HepG2 (cell line): ENCODE data around the gene TP73. TPM values are rescaled to one million over a fixed set of nuclear protein-coding genes. Genes with fewer than 3 reads are reported as not detected.

Experiments
- ATAC-seq: fragments of 200-7000 bp; cut with Tn5 transposase; 3 replicates; pipeline ENCODE4 v1.9.1; 2020; ENCODE audit warnings: mild to moderate bottlenecking, moderate library complexity
- BruUV-seq: library from RNA; stranded (reverse); fragments of 400-500 nt; replicated peaks from 2 replicates; lab custom pipeline; 2021; lab: Mats Ljungman, UMichigan
- CTCF ChIA-PET: fragments of 300-600 bp; formaldehyde crosslinking; extraction: SDS; loops from one replicate; lab custom pipeline; 2021; ENCODE audit warnings: low total read pairs, inconsistent platforms, low intra/inter-chr PET ratio; lab: Yijun Ruan, JAX
- POLR2A ChIA-PET: fragments of 350-600 bp; sonication (Branson Sonifier 250); formaldehyde crosslinking; loops from one replicate; lab custom pipeline; 2020; ENCODE audit warnings: antibody characterized with exemption, inconsistent platforms; lab: Yijun Ruan, JAX
- DNase-seq: peaks from one replicate; pipeline ENCODE4 v3.0.0-alpha.2; 2015; ENCODE audit warnings: low spot score
- FAIRE-seq: peaks from 3 replicates; lab custom pipeline; 2011; peaks lifted over from hg19 to GRCh38; lab: Jason Lieb, UNC
- H2AFZ ChIP-seq: one replicate; pipeline ENCODE4 v1.6.1; 2011; ENCODE audit warnings: low read length, inconsistent platforms
- H3K27ac ChIP-seq: fragments of 300-600 bp; 3 replicates; pipeline ENCODE4 v1.8.0; 2011; ENCODE audit warnings: mixed run types, mild to moderate bottlenecking, mixed read lengths, low read length, inconsistent platforms; ENCODE audit not compliant: insufficient read depth; ENCODE audit errors: extremely low read length
- H3K27me3 ChIP-seq, 2 experiments: fragments of 200-600 bp in 1 of 2; 2 replicates in 1 of 2; 3 replicates in 1 of 2; pipeline versions ENCODE4 v1.6.0 to v1.8.0; 2011; ENCODE audit warnings: low read length in 2 of 2, mild to moderate bottlenecking in 2 of 2, moderate library complexity in 2 of 2, inconsistent platforms in 1 of 2; ENCODE audit not compliant: insufficient read depth in 2 of 2, control insufficient read depth in 1 of 2
- H3K36me3 ChIP-seq, 2 experiments: fragments of 200-600 bp in 1 of 2; replicated peaks in 1 of 2; 2 replicates in 1 of 2; 3 replicates in 1 of 2; pipeline versions ENCODE4 v1.5.1 to v1.8.0; 2011; ENCODE audit warnings: low read length in 2 of 2, inconsistent platforms in 1 of 2; ENCODE audit not compliant: insufficient read depth in 2 of 2, control insufficient read depth in 1 of 2
- H3K4me1 ChIP-seq: 2 replicates; pipeline ENCODE4 v1.5.1; 2012; ENCODE audit warnings: low read length, inconsistent platforms; ENCODE audit not compliant: insufficient read depth
- H3K4me2 ChIP-seq: 2 replicates; pipeline ENCODE4 v1.6.0; 2011; ENCODE audit warnings: low read depth, low read length, inconsistent platforms
- H3K4me3 ChIP-seq, 3 experiments: fragments of 200-600 bp in 1 of 3; sonication (generic), shearing (Covaris generic) in 1 of 3; replicated peaks in 1 of 3; 2 replicates each; pipeline ENCODE4 v1.5.1; 2011 to 2016; ENCODE audit warnings: low read length in 3 of 3, inconsistent platforms in 2 of 3, low read depth in 2 of 3, mild to moderate bottlenecking in 2 of 3, control low read depth in 1 of 3, mixed read lengths in 1 of 3; ENCODE audit not compliant: insufficient read depth in 1 of 3
- H3K79me2 ChIP-seq: one replicate; pipeline ENCODE4 v1.6.1; 2011; ENCODE audit warnings: low read length, inconsistent platforms; ENCODE audit not compliant: insufficient read depth
- H3K9ac ChIP-seq: 2 replicates; pipeline ENCODE4 v1.6.0; 2011; ENCODE audit warnings: mild to moderate bottlenecking, low read depth, low read length, inconsistent platforms; ENCODE audit not compliant: insufficient read depth
- H3K9me3 ChIP-seq: 2 replicates; pipeline ENCODE4 v1.5.1; 2012; ENCODE audit warnings: mild to moderate bottlenecking, low read length
- H4K20me1 ChIP-seq: 2 replicates; pipeline ENCODE4 v1.6.0; 2011; ENCODE audit warnings: inconsistent platforms, mild to moderate bottlenecking, low read length, moderate library complexity; ENCODE audit not compliant: insufficient read depth
- AGO2 ChIP-seq: fragments of 200-400 bp; formaldehyde crosslinking; optimal IDR thresholded peaks from 2 replicates; pipeline ENCODE3; 2017; ENCODE audit warnings: mild to moderate bottlenecking, low read depth, low read length, moderate library complexity
- FOXA3 ChIP-seq: IDR thresholded peaks from 2 replicates; pipeline ENCODE4 v1.6.1; 2016; ENCODE audit warnings: missing genetic modification reagents, missing compliant biosample characterization
- GPN1 ChIP-seq: sonication (generic); formaldehyde crosslinking; IDR thresholded peaks from 2 replicates; pipeline ENCODE4 v1.5.1; 2020; ENCODE audit warnings: missing genetic modification reagents, borderline replicate concordance
- HCFC1 ChIP-seq: fragments of 150-350 bp; IDR thresholded peaks from 2 replicates; pipeline ENCODE4 v1.6.1; 2014; ENCODE audit warnings: low read depth, low read length
- HNRNPUL1 ChIP-seq: fragments of 200-400 bp; formaldehyde crosslinking; IDR thresholded peaks from 2 replicates; pipeline ENCODE4 v1.6.1; 2017; ENCODE audit warnings: low read depth, mild to moderate bottlenecking, low read length, moderate library complexity
- IRX3 ChIP-seq: sonication (generic); formaldehyde crosslinking; IDR thresholded peaks from 2 replicates; pipeline ENCODE4 v1.8.1; 2023; ENCODE audit warnings: mild to moderate bottlenecking, low read depth, missing genetic modification reagents, borderline replicate concordance
- LCORL ChIP-seq, 2 experiments: fragments of 450-650 bp in 1 of 2; sonication (generic) in 1 of 2; formaldehyde crosslinking in 1 of 2; IDR thresholded peaks; 2 replicates each; pipeline versions ENCODE4 v1.5.0 to v1.6.1; 2017 to 2020; ENCODE audit warnings: antibody characterized with exemption in 1 of 2, missing genetic modification reagents in 1 of 2
- MATR3 ChIP-seq: sonication (generic); formaldehyde crosslinking; IDR thresholded peaks from 2 replicates; pipeline ENCODE4 v1.4.0; 2020; ENCODE audit warnings: missing genetic modification reagents
- RARG ChIP-seq: sonication (generic); formaldehyde crosslinking; IDR thresholded peaks from 2 replicates; pipeline ENCODE4 v1.4.0; 2020; ENCODE audit warnings: low read depth, mild to moderate bottlenecking, missing genetic modification reagents
- RFX3 ChIP-seq: IDR thresholded peaks from 2 replicates; pipeline ENCODE4 v1.6.1; 2016; ENCODE audit warnings: missing biosample characterization, missing genetic modification reagents
- YEATS4 ChIP-seq: sonication (generic); formaldehyde crosslinking; IDR thresholded peaks from 2 replicates; pipeline ENCODE4 v1.4.0; 2020; ENCODE audit warnings: missing genetic modification reagents, borderline replicate concordance
- ZFAT ChIP-seq: sonication (generic); formaldehyde crosslinking; conservative IDR thresholded peaks from 2 replicates; pipeline ENCODE4 v1.8.1; 2023; ENCODE audit warnings: missing genetic modification reagents, inconsistent platforms
- ZFP90 ChIP-seq: sonication (generic); formaldehyde crosslinking; IDR thresholded peaks from 2 replicates; pipeline ENCODE4 v1.8.0; 2022; ENCODE audit warnings: missing genetic modification reagents, mild to moderate bottlenecking, inconsistent platforms, borderline replicate concordance
- ZMYM3 ChIP-seq: sonication (generic); formaldehyde crosslinking; IDR thresholded peaks from 2 replicates; pipeline ENCODE4 v1.5.1; 2020; ENCODE audit warnings: mild to moderate bottlenecking, missing genetic modification reagents
- ZNF891 ChIP-seq: sonication (generic); formaldehyde crosslinking; IDR thresholded peaks from 2 replicates; pipeline ENCODE4 v1.5.0; 2020; ENCODE audit warnings: mild to moderate bottlenecking, missing genetic modification reagents
- WGBS: methylation state at CpG from one replicate; pipeline ENCODE4 v1.1.6; 2017; ENCODE audit warnings: low lambda C conversion rate; 5-methylcytosine and 5-hydroxymethylcytosine counted together
- in situ Hi-C: cut with HindIII; loops from 2 replicates; pipeline ENCODE4 v1.10.0; 2017; ENCODE audit warnings: low pct_unique_long_range_greater_than_20kb; ENCODE audit not compliant: extremely low pct_ligation_motif_present
- intact Hi-C: fragments of 100-400 bp; cut with micrococcal nuclease; formaldehyde crosslinking; loops from one replicate; pipeline ENCODE4 v1.10.0; 2022; ENCODE audit not compliant: unreplicated experiment
- polyA plus RNA-seq, 8 experiments: library from polyadenylated mRNA; depleted of rRNA in 3 of 8; stranded (reverse) in 7 of 8; unstranded in 1 of 8; fragments of >200 nt; fragmentation: Illumina TruSeq in 4 of 8; extraction: Trizol in 4 of 8; gene quantifications; 2 replicates each; pipeline versions ENCODE4 v1.2.1 to v1.2.3, GENCODE V29; 2011 to 2016; ENCODE audit warnings: low read depth in 4 of 8, missing spikeins in 1 of 8, mixed read lengths in 1 of 8; ENCODE audit not compliant: insufficient read depth in 1 of 8
- total RNA-seq, 5 experiments: library from RNA; depleted of rRNA; stranded (reverse); fragments of >200 nt; fragmentation: Illumina TruSeq; extraction: Trizol; gene quantifications; 2 replicates each; pipeline ENCODE4 v1.2.3, GENCODE V29; 2016; ENCODE audit warnings: low read depth in 1 of 5
- TF ChIP-seq, protein P1 (sequence below): sonication (generic); formaldehyde crosslinking; IDR thresholded peaks from 2 replicates; pipeline ENCODE4 v1.4.0; 2020; ENCODE audit warnings: missing genetic modification reagents, borderline replicate concordance
- TF ChIP-seq, protein P2 (sequence below): sonication (generic); formaldehyde crosslinking; IDR thresholded peaks from 2 replicates; pipeline ENCODE4 v1.5.1; 2020; ENCODE audit warnings: missing genetic modification reagents, mild to moderate bottlenecking, borderline replicate concordance
- TF ChIP-seq, protein P3 (sequence below): sonication (generic); formaldehyde crosslinking; IDR thresholded peaks from 2 replicates; pipeline ENCODE4 v1.8.0; 2022; ENCODE audit warnings: missing genetic modification reagents, low read depth, mild to moderate bottlenecking, borderline replicate concordance

TP73 gene
- total and polyA plus RNA-seq, 2 of the 13 experiments (the other 11 are each of a cell fraction or from before 2014, with no cell fraction given) = 0.49 to 1.1 TPM

DNA sequence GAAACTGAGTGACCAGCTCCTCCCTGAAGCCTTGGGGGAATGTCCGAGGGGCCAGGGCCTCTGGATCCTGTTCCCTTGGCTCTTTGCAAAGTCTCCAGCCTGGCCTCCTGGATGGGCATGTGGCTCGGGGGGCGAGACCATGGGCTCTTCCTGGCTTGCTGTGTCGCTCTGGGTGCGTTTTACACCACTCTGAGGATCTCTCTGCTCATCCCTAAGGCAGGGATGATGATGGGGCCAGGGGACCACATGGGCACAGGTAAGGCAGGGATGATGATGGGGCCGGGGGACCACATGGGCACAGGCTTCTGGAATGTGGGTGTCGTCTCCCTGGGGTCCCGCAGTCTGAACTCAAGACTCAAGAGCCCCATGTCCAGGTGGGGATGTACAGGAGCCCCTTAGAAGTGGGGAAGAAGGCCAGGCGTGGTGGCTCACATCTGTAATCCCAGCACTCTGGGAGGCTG lies 17.7 kb downstream of the TP73 start (continued):
- TF ChIP-seq IRX3 (CRISPR knock-in tag) = no peak
- TF ChIP-seq AGO2 = no peak
- no peak for TF ChIP-seq HNRNPUL1
- TF ChIP-seq, protein P1, sequence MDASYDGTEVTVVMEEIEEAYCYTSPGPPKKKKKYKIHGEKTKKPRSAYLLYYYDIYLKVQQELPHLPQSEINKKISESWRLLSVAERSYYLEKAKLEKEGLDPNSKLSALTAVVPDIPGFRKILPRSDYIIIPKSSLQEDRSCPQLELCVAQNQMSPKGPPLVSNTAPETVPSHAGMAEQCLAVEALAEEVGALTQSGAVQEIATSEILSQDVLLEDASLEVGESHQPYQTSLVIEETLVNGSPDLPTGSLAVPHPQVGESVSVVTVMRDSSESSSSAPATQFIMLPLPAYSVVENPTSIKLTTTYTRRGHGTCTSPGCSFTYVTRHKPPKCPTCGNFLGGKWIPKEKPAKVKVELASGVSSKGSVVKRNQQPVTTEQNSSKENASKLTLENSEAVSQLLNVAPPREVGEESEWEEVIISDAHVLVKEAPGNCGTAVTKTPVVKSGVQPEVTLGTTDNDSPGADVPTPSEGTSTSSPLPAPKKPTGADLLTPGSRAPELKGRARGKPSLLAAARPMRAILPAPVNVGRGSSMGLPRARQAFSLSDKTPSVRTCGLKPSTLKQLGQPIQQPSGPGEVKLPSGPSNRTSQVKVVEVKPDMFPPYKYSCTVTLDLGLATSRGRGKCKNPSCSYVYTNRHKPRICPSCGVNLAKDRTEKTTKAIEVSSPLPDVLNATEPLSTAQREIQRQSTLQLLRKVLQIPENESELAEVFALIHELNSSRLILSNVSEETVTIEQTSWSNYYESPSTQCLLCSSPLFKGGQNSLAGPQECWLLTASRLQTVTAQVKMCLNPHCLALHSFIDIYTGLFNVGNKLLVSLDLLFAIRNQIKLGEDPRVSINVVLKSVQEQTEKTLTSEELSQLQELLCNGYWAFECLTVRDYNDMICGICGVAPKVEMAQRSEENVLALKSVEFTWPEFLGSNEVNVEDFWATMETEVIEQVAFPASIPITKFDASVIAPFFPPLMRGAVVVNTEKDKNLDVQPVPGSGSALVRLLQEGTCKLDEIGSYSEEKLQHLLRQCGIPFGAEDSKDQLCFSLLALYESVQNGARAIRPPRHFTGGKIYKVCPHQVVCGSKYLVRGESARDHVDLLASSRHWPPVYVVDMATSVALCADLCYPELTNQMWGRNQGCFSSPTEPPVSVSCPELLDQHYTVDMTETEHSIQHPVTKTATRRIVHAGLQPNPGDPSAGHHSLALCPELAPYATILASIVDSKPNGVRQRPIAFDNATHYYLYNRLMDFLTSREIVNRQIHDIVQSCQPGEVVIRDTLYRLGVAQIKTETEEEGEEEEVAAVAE (CRISPR knock-in tag) = no peak

DNA sequence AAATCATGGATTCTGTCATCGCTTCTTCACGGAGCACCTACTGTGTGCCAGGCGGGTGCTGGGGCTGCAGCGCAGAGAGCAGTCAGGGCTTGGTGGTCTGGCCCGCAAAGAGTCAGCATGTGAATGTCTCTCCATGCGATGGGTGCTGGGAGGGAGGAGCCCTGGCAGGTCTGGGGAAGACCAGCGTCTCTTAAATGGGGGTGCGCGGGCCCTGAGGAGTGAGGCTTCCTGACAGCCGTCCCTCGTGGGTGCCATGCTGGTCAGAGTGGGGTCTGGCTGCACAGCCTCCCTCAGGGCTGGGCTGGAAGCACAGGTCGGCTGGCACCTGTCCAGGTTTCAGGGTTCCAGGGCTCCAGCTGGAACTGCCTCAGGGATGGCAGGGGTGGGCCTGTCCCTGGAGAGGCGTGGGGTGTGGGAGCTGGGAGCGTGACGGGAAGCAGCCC lies 18.5 kb downstream of the TP73 start:
- Histone ChIP-seq H3K4me1 (peaks cover 35% of the 10 kb centered on the region), H3K27me3 (no peaks in the 10 kb centered on the region; a peak in 1 of 5 replicates), H3K9me3 (no peaks in the 10 kb centered on the region), H2AFZ (no peak overlapping the region), H3K9ac (no peak overlapping the region), H3K4me2 (no peak overlapping the region), H3K27ac (no peak overlapping the region), H3K79me2 (no peaks in the 10 kb centered on the region), H3K4me3 (no peak overlapping the region), H4K20me1 (peaks cover 3% of the 10 kb centered on the region; the same call in 1 of the 2 replicates), H3K36me3 (no peaks in the 10 kb centered on the region)
- FAIRE-seq (no peak), ATAC-seq (no peak), DNase-seq (no peak)
- ChIA-PET CTCF (no interaction called here), POLR2A (no interaction called here)
- no TSS peak for BruUV-seq
- in situ Hi-C loops (no loop called here), intact Hi-C loops (no loop called here)
- 84% methylated on average over 5 of the region's 15 CpGs for WGBS
- TF ChIP-seq ZFP90 (no peak), MATR3 (CRISPR knock-in tag) (no peak), ZFAT (no peak), RFX3 (CRISPR knock-in tag) (no peak), GPN1 (CRISPR knock-in tag) (no peak), FOXA3 (no peak), LCORL (IDR thresholded peaks at IDR 0.05) (no peak), LCORL (CRISPR knock-in tag; IDR thresholded peaks at IDR 0.05) (no peak), ZMYM3 (no peak), YEATS4 (CRISPR knock-in tag) (no peak), RARG (CRISPR knock-in tag) (no peak), HCFC1 (no peak), ZNF891 (CRISPR knock-in tag) (no peak)
- TF ChIP-seq, protein P2, sequence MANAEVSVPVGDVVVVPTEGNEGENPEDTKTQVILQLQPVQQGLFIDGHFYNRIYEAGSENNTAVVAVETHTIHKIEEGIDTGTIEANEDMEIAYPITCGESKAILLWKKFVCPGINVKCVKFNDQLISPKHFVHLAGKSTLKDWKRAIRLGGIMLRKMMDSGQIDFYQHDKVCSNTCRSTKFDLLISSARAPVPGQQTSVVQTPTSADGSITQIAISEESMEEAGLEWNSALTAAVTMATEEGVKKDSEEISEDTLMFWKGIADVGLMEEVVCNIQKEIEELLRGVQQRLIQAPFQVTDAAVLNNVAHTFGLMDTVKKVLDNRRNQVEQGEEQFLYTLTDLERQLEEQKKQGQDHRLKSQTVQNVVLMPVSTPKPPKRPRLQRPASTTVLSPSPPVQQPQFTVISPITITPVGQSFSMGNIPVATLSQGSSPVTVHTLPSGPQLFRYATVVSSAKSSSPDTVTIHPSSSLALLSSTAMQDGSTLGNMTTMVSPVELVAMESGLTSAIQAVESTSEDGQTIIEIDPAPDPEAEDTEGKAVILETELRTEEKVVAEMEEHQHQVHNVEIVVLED (CRISPR knock-in tag) = no peak
- TF ChIP-seq, protein P3, sequence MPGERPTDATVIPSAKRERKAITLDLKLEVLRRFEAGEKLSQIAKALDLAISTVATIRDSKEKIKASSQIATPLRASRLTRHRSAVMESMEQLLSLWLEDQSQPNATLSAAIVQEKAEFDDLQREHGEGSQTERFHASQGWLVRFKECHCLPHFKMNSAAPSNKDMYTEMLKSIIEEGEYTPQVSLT (CRISPR knock-in tag) = no peak
